ENCODE measurements around the gene ZC3H7B. TPM values are rescaled to one million over a fixed set of nuclear protein-coding genes. Genes with fewer than 3 reads are reported as not detected.

Gene ZC3H7B
- polyA plus RNA-seq, 3 donors, result 0.31 to 15.7 (median 0.49) TPM

DNA sequence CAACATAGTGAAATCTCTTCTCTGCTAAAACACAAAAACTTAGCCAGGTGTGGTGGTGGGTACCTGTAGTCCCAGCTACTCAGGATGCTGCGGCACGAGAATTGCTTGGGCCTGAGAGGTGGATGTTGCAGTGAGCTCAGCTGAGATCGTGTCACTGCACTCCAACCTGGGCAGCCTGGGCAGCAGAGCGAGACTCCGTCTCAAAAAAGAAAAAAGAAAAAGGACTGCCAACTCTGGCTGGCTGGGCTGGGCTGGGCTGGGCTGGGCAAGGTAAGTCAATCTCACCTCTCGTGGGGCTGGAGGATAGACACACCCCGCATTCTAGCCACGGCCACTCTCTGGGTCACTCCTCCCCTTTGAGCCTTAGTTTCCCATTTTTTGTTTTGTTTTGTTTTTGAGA is 107.3 kb downstream of the ZC3H7B start:
- DNase-seq, result no peak
- Histone ChIP-seq H3K27ac (ENCODE audit: low read depth in 1 of 2, low read length in 2 of 2) (no peak overlapping the region), H4K20me1 (ENCODE audit: insufficient read depth, low read length) (no peaks in the 10 kb centered on the region), H2AFZ (ENCODE audit: insufficient read depth, low read depth, low read length, poor library complexity, severe bottlenecking) (no peak overlapping the region), H3K4me1 (ENCODE audit: control insufficient read depth in 1 of 2, insufficient read depth in 2 of 2, low read length in 2 of 2) (peaks cover 10 to 11% of the 10 kb centered on the region in 2 donors), H3K4me3 (replicated peaks in 1 of 3; ENCODE audit: low read depth in 2 of 3, low read length in 3 of 3) (no peak overlapping the region), H3K79me2 (ENCODE audit: insufficient read depth, low read length) (peaks cover 8% of the 10 kb centered on the region), H3K27me3 (ENCODE audit: control insufficient read depth in 2 of 2, insufficient read depth in 2 of 2, low read length in 2 of 2) (no peaks in the 10 kb centered on the region), H3K9me3 (replicated peaks in 1 of 2; ENCODE audit: control insufficient read depth in 1 of 2, insufficient read depth in 1 of 2, low read length in 2 of 2) (no peaks in the 10 kb centered on the region), H3K36me3 (replicated peaks in 1 of 2; ENCODE audit: control insufficient read depth in 1 of 2, insufficient read depth in 2 of 2, low read length in 2 of 2) (no peaks in the 10 kb centered on the region), H3K9ac (ENCODE audit: insufficient read depth, low read length, poor library complexity, severe bottlenecking) (no peak overlapping the region), H3K4me2 (replicated peaks; ENCODE audit: extremely low read depth, low read length, poor library complexity, severe bottlenecking) (no peak overlapping the region)
- Mint-ChIP-seq H3K4me1 (peaks cover 11% of the 10 kb centered on the region), H3K9me3 (peaks cover 0 to 2% (median 0%) of the 10 kb centered on the region in 7 donors), H3K36me3 (no peaks in the 10 kb centered on the region), H3K4me3 (no peak overlapping the region), H3K27ac (no peak overlapping the region), H3K27me3 (ENCODE audit: low read depth in 3 of 3) (peaks cover 0 to 6% (median 5%) of the 10 kb centered on the region in 3 donors)
- WGBS (ENCODE audit: insufficient coverage), result 96% methylated on average over 6 of the region's 8 CpGs
- TF ChIP-seq, protein P1, sequence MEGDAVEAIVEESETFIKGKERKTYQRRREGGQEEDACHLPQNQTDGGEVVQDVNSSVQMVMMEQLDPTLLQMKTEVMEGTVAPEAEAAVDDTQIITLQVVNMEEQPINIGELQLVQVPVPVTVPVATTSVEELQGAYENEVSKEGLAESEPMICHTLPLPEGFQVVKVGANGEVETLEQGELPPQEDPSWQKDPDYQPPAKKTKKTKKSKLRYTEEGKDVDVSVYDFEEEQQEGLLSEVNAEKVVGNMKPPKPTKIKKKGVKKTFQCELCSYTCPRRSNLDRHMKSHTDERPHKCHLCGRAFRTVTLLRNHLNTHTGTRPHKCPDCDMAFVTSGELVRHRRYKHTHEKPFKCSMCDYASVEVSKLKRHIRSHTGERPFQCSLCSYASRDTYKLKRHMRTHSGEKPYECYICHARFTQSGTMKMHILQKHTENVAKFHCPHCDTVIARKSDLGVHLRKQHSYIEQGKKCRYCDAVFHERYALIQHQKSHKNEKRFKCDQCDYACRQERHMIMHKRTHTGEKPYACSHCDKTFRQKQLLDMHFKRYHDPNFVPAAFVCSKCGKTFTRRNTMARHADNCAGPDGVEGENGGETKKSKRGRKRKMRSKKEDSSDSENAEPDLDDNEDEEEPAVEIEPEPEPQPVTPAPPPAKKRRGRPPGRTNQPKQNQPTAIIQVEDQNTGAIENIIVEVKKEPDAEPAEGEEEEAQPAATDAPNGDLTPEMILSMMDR (IDR thresholded peaks at IDR 0.05), result no peak
- intact Hi-C loops (cut with micrococcal nuclease), result loop anchor here in 1 of 2 donors (10.0 kb wide), 1 partner anchor 186 kb away; no protein-coding TSS in a partner anchor

Small RNAs within 50 kb of the gene (small RNA-seq; reads per million reads assigned to genes)
- gene MIR6889 (ENCODE audit: insufficient read length, low read depth) (not detected), gene RNU6-495P (ENCODE audit: insufficient read length, low read depth) (not detected)

Other genes starting within 250 kb of the ZC3H7B start
- 10 to 100 TPM in 2 of 3 donors, 1 to 10 TPM in 1; 5.7 to 81.6 (median 16.8) TPM for gene EP300, start 208.9 kb upstream of the ZC3H7B start, polyA plus RNA-seq
- 10 to 100 TPM; 13.6 to 15.2 (median 14.0) TPM for gene L3MBTL2, start 96.2 kb upstream of the ZC3H7B start, polyA plus RNA-seq
- under 1 TPM; 0.11 to 0.35 (median 0.27) TPM for gene CHADL, start 60.6 kb upstream of the ZC3H7B start, polyA plus RNA-seq
- gene RANGAP1, start 15.3 kb upstream of the ZC3H7B start, polyA plus RNA-seq, result 10 to 100 TPM in 1 of 3 donors, 1 to 10 TPM in 2; 8.3 to 30.2 (median 8.5) TPM
- gene TEF, start 80.4 kb downstream of the ZC3H7B start, polyA plus RNA-seq, result 1 to 10 TPM in 2 of 3 donors, under 1 TPM in 1; 0.71 to 1.7 (median 1.1) TPM
- 10 to 100 TPM in 2 of 3 donors, 1 to 10 TPM in 1; 7.0 to 40.4 (median 11.5) TPM for gene TOB2, start 145.3 kb downstream of the ZC3H7B start, polyA plus RNA-seq
- 10 to 100 TPM; 22.0 to 31.3 (median 26.3) TPM for gene PHF5A, start 167.2 kb downstream of the ZC3H7B start, polyA plus RNA-seq
- 10 to 100 TPM; 56.8 to 75.8 (median 64.2) TPM for gene ACO2, start 167.6 kb downstream of the ZC3H7B start, polyA plus RNA-seq
- 10 to 100 TPM in 2 of 3 donors, 1 to 10 TPM in 1; 9.4 to 19.0 (median 10.4) TPM for gene POLR3H, start 242.9 kb downstream of the ZC3H7B start, polyA plus RNA-seq

Data from CD14-positive monocyte (primary cell).